HG03159 (cell line): Measurements from ENCODE around the gene PLSCR3.
"Not testable (repeated sequence)": the region's sequence is repeated elsewhere in the genome, so short reads cannot be mapped to it uniquely, and the experiment has no call there.

Experiments
- ATAC-seq: cut with Tn5 transposase; IDR thresholded peaks from one replicate; pipeline ENCODE4 v1.9.1; 2021; ENCODE audit warnings: mild to moderate bottlenecking, moderate library complexity; ENCODE audit not compliant: unreplicated experiment

Gene PLSCR3

GRCh38 chr17:7382901-7383300 is 11.4 kb downstream of the PLSCR3 start:
- ATAC-seq = no peak

GRCh38 chr17:7380855-7381683 is 13.3 kb downstream of the PLSCR3 start, which contains the start of gene TNK1:
Gene TNK1 (plus strand): TSS chr17:7381089. CDS start chr17:7382927, 1,838 bp downstream.
- ATAC-seq = no peak

- no peak for ATAC-seq
Measured at GRCh38 chr17:7380321-7380720, 14.0 kb downstream of the PLSCR3 start.

- ATAC-seq = no peak
Measured at GRCh38 chr17:7379134-7379533, 15.2 kb downstream of the PLSCR3 start.

GRCh38 chr17:7374353-7374752 is 20.0 kb downstream of the PLSCR3 start:
- no peak for ATAC-seq

- no peak for ATAC-seq
Measured at GRCh38 chr17:7370853-7371252, 23.5 kb downstream of the PLSCR3 start.

- no peak for ATAC-seq
Measured at GRCh38 chr17:7369825-7370224, 24.5 kb downstream of the PLSCR3 start.

GRCh38 chr17:7368599-7368994 is 25.7 kb downstream of the PLSCR3 start:
- not testable (repeated sequence) for ATAC-seq

GRCh38 chr17:7367918-7368598 is 26.3 kb downstream of the PLSCR3 start:
- no peak for ATAC-seq

GRCh38 chr17:7367083-7367482 is 27.2 kb downstream of the PLSCR3 start:
- ATAC-seq = no peak

GRCh38 chr17:7365963-7366362 is 28.4 kb downstream of the PLSCR3 start:
- not testable (repeated sequence) for ATAC-seq

- no peak for ATAC-seq
Measured at GRCh38 chr17:7363311-7363710, 31.0 kb downstream of the PLSCR3 start.

- ATAC-seq = no peak
Measured at GRCh38 chr17:7361906-7362305, 32.4 kb downstream of the PLSCR3 start.

GRCh38 chr17:7357381-7357780 is 36.9 kb downstream of the PLSCR3 start:
- no peak for ATAC-seq

- no peak for ATAC-seq
Measured at GRCh38 chr17:7356756-7357155, 37.6 kb downstream of the PLSCR3 start.

GRCh38 chr17:7356072-7356549 is 38.2 kb downstream of the PLSCR3 start:
- ATAC-seq = no peak

GRCh38 chr17:7355573-7355972 is 38.8 kb downstream of the PLSCR3 start:
- ATAC-seq = no peak

- ATAC-seq = no peak
Measured at GRCh38 chr17:7355053-7355452, 39.3 kb downstream of the PLSCR3 start, which contains the start of gene TMEM95. Gene TMEM95 (plus strand): TSS chr17:7355156. CDS start chr17:7355205, 49 bp downstream.

GRCh38 chr17:7354262-7354843 is 40.0 kb downstream of the PLSCR3 start:
- no peak for ATAC-seq

- ATAC-seq = no peak
Measured at GRCh38 chr17:7352910-7353635, 41.3 kb downstream of the PLSCR3 start.

GRCh38 chr17:7352503-7352889 is 41.8 kb downstream of the PLSCR3 start:
- ATAC-seq = no peak
